ENCODE data around the gene HSP90AA1.

DNA sequence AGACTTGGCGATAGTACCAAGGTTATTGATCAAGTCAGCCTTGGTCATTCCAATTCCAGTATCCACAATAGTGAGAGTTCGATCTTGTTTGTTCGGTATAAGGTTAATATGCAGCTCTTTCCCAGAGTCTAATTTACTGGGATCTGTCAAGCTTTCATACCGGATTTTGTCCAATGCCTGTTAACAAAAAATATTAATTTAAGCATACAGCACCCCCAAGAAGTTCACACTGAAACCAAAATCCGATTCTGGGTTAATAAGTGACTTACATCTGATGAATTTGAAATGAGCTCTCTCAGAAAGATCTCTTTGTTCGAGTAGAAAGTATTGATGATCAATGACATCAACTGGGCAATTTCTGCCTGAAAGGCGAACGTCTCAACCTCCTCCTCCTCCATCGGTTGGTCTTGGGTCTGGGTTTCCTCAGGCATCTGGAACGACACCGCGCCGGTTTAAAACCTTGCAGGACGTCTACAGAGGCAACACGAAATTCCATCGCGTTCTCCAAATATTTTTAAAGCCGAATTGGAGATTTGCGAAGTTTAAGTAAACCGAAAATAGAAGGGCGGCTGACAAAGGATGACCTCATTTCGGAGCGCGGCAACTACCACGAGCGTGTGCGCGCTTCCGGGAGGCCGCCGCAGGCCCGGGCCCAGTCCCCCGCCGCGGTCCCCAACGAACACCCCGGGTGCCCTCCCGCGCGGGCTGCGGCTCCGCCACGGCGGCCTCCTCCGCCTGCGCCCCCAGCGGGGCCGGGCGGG is 716 bp downstream of the HSP90AA1 start:
- TF ChIP-seq, protein P1, sequence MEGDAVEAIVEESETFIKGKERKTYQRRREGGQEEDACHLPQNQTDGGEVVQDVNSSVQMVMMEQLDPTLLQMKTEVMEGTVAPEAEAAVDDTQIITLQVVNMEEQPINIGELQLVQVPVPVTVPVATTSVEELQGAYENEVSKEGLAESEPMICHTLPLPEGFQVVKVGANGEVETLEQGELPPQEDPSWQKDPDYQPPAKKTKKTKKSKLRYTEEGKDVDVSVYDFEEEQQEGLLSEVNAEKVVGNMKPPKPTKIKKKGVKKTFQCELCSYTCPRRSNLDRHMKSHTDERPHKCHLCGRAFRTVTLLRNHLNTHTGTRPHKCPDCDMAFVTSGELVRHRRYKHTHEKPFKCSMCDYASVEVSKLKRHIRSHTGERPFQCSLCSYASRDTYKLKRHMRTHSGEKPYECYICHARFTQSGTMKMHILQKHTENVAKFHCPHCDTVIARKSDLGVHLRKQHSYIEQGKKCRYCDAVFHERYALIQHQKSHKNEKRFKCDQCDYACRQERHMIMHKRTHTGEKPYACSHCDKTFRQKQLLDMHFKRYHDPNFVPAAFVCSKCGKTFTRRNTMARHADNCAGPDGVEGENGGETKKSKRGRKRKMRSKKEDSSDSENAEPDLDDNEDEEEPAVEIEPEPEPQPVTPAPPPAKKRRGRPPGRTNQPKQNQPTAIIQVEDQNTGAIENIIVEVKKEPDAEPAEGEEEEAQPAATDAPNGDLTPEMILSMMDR (IDR thresholded peaks at IDR 0.05): no peak
- TF ChIP-seq NR3C1 (CRISPR knock-in tag; conservative IDR thresholded peaks at IDR 0.05; ENCODE audit: low read depth) (no peak), ZNF138 (CRISPR knock-in tag; conservative IDR thresholded peaks at IDR 0.05) (no peak), ZNF232 (CRISPR knock-in tag; IDR thresholded peaks at IDR 0.05) (no peak)
- TF ChIP-seq, protein P2, sequence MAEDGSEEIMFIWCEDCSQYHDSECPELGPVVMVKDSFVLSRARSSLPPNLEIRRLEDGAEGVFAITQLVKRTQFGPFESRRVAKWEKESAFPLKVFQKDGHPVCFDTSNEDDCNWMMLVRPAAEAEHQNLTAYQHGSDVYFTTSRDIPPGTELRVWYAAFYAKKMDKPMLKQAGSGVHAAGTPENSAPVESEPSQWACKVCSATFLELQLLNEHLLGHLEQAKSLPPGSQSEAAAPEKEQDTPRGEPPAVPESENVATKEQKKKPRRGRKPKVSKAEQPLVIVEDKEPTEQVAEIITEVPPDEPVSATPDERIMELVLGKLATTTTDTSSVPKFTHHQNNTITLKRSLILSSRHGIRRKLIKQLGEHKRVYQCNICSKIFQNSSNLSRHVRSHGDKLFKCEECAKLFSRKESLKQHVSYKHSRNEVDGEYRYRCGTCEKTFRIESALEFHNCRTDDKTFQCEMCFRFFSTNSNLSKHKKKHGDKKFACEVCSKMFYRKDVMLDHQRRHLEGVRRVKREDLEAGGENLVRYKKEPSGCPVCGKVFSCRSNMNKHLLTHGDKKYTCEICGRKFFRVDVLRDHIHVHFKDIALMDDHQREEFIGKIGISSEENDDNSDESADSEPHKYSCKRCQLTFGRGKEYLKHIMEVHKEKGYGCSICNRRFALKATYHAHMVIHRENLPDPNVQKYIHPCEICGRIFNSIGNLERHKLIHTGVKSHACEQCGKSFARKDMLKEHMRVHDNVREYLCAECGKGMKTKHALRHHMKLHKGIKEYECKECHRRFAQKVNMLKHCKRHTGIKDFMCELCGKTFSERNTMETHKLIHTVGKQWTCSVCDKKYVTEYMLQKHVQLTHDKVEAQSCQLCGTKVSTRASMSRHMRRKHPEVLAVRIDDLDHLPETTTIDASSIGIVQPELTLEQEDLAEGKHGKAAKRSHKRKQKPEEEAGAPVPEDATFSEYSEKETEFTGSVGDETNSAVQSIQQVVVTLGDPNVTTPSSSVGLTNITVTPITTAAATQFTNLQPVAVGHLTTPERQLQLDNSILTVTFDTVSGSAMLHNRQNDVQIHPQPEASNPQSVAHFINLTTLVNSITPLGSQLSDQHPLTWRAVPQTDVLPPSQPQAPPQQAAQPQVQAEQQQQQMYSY (CRISPR knock-in tag; IDR thresholded peaks at IDR 0.05): no peak
